NCI-H1092 (cell line): ENCODE results near the gene TSPAN11.
"Not testable (repeated sequence)": the region's sequence is repeated elsewhere in the genome, so short reads cannot be mapped to it uniquely, and the experiment has no call there.

Experiments used
- DNase-seq: peaks from one replicate; lab custom pipeline; 2025; lab: John Stamatoyannopoulos, UW

The TSPAN11 gene

GRCh38 chr12:31019976-31020375, 93.4 kb downstream of the TSPAN11 start:
- no peak for DNase-seq

GRCh38 chr12:31020385-31021166, 94.0 kb downstream of the TSPAN11 start:
- no peak for DNase-seq

- DNase-seq = no peak
Measured at GRCh38 chr12:31021181-31021580, 94.6 kb downstream of the TSPAN11 start.

GRCh38 chr12:31021809-31022494, 95.4 kb downstream of the TSPAN11 start:
- DNase-seq = no peak

GRCh38 chr12:31023271-31023724, 96.8 kb downstream of the TSPAN11 start:
- DNase-seq = no peak

GRCh38 chr12:31026202-31026601, 99.7 kb downstream of the TSPAN11 start:
- DNase-seq = no peak

- DNase-seq = not testable (repeated sequence)
Measured at GRCh38 chr12:31027006-31027405, 100.5 kb downstream of the TSPAN11 start.

GRCh38 chr12:31029468-31029867, 102.9 kb downstream of the TSPAN11 start:
- no peak for DNase-seq

GRCh38 chr12:31029916-31030562, 103.5 kb downstream of the TSPAN11 start:
- DNase-seq = no peak

- DNase-seq = no peak
Measured at GRCh38 chr12:31031951-31032335, 105.4 kb downstream of the TSPAN11 start.

- no peak for DNase-seq
Measured at GRCh38 chr12:31033146-31033545, 106.6 kb downstream of the TSPAN11 start.

GRCh38 chr12:31033681-31034080, 107.1 kb downstream of the TSPAN11 start:
- no peak for DNase-seq

- no peak for DNase-seq
Measured at GRCh38 chr12:31034372-31034771, 107.8 kb downstream of the TSPAN11 start.

GRCh38 chr12:31035226-31035625, 108.7 kb downstream of the TSPAN11 start:
- no peak for DNase-seq

GRCh38 chr12:31035967-31036665, 109.6 kb downstream of the TSPAN11 start:
- DNase-seq = no peak

- DNase-seq = no peak
Measured at GRCh38 chr12:31037028-31037427, 110.5 kb downstream of the TSPAN11 start.

- no peak for DNase-seq
Measured at GRCh38 chr12:31037931-31038330, 111.4 kb downstream of the TSPAN11 start.

- no peak for DNase-seq
Measured at GRCh38 chr12:31041033-31041564, 114.6 kb downstream of the TSPAN11 start.
